ENCODE data around the gene RPS6KB2.

The RPS6KB2 gene

GRCh38 chr11:67404515-67405195, 23.6 kb upstream of the RPS6KB2 start:
- no peak for DNase-seq (ENCODE audit: low read depth)
- H3K4me3 ChIP-seq (ENCODE audit: low read length) = no peak overlapping the region
- TF ChIP-seq, protein P1, sequence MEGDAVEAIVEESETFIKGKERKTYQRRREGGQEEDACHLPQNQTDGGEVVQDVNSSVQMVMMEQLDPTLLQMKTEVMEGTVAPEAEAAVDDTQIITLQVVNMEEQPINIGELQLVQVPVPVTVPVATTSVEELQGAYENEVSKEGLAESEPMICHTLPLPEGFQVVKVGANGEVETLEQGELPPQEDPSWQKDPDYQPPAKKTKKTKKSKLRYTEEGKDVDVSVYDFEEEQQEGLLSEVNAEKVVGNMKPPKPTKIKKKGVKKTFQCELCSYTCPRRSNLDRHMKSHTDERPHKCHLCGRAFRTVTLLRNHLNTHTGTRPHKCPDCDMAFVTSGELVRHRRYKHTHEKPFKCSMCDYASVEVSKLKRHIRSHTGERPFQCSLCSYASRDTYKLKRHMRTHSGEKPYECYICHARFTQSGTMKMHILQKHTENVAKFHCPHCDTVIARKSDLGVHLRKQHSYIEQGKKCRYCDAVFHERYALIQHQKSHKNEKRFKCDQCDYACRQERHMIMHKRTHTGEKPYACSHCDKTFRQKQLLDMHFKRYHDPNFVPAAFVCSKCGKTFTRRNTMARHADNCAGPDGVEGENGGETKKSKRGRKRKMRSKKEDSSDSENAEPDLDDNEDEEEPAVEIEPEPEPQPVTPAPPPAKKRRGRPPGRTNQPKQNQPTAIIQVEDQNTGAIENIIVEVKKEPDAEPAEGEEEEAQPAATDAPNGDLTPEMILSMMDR (conservative IDR thresholded peaks at IDR 0.05; ENCODE audit: low read length) = no peak

DNA sequence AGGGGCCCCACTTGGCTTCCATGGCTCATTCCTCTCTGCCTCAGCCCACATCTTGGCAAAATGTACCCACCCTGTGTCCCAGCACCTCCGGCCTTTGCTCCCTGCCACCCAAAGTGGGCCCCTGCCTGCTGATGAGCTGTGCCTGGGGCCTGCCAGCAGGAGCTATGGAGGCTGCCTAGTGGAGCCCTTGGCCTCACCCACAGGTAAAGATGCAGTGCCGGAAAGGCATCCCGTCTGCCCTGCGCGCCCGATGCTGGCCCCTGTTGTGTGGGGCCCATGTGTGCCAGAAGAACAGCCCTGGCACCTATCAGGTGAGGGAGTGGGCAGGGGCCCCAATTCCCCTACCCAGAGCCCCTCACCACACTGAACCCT, 23.1 kb upstream of the RPS6KB2 start:
- H3K4me3 ChIP-seq (ENCODE audit: low read length) = no peak overlapping the region
- TF ChIP-seq, protein P1 (conservative IDR thresholded peaks at IDR 0.05; ENCODE audit: low read length) = no peak
- no peak for DNase-seq (ENCODE audit: low read depth)

DNA sequence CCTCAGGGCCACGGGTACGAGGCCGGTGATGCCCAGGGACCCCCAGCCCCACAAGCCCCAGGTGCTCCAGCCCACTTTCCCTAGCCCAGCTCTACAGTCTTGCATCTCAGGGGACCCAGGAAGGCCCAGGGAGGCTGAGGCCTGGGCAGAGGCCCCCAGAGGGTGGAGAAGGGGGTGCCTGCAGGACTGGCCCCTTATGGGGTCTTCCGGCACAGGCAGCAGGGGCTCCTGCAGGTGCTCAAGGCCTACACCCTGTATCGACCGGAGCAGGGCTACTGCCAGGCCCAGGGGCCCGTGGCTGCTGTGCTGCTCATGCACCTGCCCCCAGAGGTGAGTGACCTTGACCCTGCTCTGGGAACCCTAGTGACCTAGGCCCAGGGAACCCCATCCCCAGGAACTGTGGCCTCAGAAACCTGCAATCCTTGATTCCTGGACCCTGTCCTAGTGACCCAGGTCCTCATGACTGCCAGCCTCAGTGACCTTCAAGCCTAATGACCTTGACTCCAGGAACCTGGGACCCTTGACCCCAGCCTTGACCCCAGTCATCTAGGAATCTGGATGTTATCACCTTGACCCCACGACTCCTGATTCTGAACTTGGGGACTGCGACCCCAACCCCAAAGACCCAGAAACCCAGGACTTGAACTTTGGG, 22.5 kb upstream of the RPS6KB2 start:
- TF ChIP-seq, protein P1 (conservative IDR thresholded peaks at IDR 0.05; ENCODE audit: low read length) = no peak
- DNase-seq (ENCODE audit: low read depth) = no peak
- no peak overlapping the region for H3K4me3 ChIP-seq (ENCODE audit: low read length)

GRCh38 chr11:67406420-67406968, 21.8 kb upstream of the RPS6KB2 start:
- H3K4me3 ChIP-seq (ENCODE audit: low read length) = no peak overlapping the region
- no peak for DNase-seq (ENCODE audit: low read depth)
- TF ChIP-seq, protein P1 (conservative IDR thresholded peaks at IDR 0.05; ENCODE audit: low read length) = no peak

DNA sequence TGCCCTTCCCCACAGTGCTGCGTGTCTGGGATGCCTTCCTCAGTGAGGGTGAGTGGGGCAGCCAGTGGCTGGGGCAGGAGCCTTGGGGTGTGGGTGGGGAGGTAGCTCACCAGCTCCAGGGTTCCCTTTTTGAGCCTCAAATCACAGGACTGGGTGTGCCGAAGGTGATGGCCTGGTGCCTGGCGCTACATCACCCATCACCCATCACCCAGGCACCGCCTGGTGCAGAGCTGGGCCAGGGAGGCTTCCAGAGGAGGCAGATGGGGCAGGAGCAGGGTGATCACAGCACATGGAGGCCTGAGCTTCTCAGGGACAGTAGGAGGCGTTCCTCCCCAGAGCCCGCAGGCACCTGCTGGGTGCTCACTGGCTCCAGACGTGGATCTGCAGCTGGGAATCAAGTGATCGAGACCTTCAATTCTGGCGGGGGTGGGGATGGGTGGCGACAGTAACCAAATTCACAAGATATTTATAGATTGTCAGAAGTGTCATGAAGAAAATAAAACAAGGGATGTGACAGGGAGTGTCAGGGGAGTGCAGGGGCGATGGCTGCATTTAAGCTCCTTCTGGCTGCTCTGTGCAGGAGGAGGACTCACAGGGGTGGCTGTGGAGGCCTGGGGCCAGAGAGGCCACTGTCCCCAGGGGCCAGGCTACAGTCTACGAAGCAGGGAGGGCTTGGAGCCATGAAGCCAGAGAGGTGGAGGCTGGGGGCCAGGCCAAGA, 21.2 kb upstream of the RPS6KB2 start:
- DNase-seq (ENCODE audit: low read depth) = no peak
- no peak overlapping the region for H3K4me3 ChIP-seq (ENCODE audit: low read length)
- TF ChIP-seq, protein P1 (conservative IDR thresholded peaks at IDR 0.05; ENCODE audit: low read length) = no peak

- DNase-seq (ENCODE audit: low read depth) = no peak
- TF ChIP-seq, protein P1 (conservative IDR thresholded peaks at IDR 0.05; ENCODE audit: low read length) = no peak
- no peak overlapping the region for H3K4me3 ChIP-seq (ENCODE audit: low read length)
These were observed 20.6 kb upstream of the RPS6KB2 start for GRCh38 chr11:67407688-67408163.
